Activated CD8-positive, alpha-beta memory T cell treated with anti-CD3 and anti-CD28 coated beads, Interleukin-2, amount 50 U/mL, for 1 hour (primary cell): ENCODE results near the gene CCDC124.

ENCODE experiments used
- DNase-seq: peaks from one replicate; pipeline ENCODE4 v3.0.0-alpha.2; 2020; ENCODE audit errors: extremely low read depth

Gene CCDC124

DNA sequence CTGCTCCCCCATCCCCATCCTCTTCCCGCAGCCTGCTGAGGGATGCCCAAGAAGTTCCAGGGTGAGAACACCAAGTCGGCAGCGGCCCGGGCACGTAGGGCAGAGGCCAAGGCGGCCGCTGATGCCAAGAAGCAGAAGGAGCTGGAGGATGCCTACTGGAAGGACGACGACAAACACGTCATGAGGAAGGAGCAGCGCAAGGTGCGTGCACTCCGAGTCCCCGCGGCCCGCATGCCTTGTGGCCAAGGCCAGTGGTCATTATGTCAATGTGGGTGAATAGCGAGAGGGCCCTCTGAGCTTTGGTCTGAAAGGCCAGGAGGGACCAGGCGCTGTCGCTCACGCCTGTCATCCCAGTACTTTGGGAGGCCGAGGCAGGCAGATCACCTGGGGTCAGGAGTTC, 3.6 kb downstream of the CCDC124 start:
- no peak for DNase-seq

DNA sequence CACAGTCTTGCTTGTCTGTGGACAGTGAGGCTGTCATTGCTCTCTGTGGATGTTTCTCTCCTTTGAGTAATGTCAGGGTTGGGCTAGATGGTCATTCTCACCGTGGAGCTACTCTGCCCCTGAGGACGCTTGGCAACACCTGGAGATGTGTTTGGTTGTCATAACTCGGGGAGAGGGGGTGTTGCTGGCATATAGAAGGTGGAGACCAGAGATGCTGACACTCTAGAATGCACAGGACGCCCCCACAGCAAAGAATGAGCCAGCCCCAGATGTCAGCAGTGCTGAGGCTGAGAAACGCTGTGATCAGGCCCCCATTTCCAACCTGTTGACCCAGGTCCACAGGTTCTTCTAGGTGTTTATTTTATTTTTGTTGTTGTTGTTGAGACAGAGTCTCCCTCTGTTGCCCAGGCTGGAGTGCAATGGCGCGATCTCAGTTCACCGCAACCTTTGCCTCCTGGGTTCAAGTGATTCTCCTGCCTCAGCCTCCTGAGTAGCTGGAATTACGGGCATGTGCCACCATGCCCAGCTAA, 4.6 kb downstream of the CCDC124 start:
- DNase-seq: no peak

DNA sequence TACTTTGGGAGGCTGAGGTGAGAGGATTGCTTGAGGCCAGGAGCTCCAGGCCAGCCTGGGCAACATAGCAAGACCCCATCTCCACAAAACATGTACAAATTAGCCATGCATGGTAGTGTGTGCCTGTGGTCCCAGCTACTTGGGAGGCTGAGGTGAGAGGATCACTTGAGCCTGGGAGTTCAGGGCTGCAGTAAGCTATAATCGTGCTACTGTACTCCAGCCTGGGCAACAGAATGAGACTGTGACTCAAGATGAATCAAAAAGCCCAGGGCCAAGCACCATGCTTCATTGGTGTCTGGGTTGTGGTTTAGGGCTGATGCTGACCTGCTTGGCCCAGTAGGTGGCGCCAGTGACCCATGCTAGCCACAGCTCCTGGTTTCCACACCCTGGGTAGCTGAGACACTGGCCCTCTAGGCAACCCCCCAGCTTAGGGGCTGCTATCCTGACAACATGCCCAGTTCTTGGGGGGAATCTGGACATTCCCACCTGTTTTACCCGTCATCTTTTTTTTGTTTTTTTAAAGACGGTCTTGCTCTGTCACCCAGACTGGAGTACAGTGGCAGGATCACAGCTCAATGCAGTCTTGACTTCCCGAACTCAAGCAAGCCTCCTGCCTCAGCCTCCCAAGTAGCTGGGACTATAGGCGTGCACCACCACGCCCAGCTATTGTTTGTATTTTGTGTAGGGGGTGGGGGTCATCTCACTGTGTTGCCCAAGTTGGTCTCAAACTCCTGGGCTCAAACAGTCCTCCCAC, 5.5 kb downstream of the CCDC124 start:
- peak; percentile 61 for DNase-seq

DNA sequence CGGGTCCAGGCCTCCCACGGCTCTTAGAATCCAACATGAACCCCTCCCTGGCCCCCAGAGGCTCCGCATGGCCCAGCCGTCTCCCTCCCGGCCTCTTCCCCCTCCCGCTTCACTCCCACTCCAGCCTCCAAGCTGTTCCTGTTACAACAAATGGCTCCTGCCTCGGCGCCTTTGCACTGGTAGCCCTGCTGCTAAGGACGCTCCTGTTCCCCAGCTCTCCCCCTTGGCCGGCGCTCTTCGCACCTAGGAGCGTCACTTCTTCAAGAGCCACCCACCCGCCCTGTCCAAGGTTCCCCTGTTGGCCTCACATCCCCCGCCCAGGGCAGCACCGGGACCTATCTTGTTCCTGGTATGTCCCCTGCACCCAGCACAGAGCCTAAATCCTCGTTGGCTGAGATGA, 9.4 kb downstream of the CCDC124 start:
- DNase-seq: no peak

DNA sequence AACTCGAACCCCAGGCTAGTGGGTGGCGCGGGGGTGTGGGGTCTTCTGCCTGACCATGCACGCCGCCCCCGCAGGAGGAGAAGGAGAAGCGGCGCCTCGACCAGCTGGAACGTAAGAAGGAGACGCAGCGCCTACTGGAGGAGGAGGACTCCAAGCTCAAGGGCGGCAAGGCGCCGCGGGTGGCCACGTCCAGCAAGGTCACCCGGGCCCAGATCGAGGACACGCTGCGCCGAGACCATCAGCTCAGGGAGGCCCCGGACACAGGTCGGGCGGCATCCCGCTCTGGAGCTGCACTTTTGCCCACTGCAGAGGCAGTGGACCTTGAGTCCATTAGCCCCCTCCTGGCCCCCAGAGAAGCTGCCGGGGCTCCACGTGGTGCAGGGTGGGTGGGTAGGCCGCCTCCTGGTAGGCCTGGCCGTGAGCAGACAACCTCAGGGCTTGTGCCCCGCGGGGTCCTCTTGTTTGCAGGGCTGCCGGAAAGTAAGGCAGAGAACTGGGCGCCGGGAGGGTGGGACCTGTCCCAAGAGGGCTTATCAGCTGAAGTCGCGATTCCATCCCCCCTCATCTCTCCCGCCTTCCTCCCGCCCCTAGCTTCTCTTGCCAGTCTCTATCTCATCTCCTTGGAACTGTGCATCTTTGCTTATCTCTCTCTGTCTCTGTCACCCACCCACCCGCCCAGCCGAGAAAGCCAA, 9.9 kb downstream of the CCDC124 start:
- DNase-seq: no peak

DNA sequence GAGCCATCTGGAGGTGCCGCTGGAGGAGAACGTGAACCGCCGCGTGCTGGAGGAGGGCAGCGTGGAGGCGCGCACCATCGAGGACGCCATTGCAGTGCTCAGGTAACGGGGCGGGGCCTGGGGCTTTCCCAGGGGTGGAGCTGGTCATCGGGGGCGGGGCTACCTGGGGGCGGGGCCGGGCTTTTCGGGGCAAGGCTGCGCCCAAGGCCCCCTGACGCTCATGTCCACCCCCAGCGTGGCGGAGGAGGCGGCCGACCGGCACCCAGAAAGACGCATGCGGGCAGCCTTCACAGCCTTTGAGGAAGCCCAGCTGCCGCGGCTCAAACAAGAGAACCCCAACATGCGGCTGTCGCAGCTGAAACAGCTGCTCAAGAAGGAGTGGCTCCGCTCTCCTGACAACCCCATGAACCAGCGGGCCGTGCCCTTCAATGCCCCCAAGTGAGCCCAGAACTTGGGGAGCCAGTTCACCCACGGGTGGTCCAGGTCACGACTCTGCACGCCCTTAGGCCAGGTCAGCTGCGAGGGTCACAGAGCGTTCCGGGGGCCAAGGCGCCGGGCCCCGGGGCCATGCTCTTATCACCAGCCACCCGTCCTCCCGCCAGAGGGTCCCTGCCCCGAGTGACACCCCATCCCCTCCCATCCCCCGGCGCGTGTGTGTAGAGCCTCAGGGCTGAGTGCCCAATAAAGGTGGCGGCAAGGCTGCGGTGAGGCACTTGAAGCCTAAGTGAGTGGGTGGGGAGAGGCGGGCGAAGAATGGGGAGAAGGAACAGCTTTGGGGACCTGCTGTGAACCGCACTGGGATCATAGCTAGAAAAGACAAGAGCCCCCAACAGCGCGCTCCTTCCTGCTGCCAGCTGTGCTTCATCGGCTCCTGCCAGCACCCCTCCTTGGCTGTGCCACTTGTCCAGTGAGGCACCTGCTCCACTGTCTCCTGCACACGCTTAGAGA, 10.7 kb downstream of the CCDC124 start:
- DNase-seq: no peak

DNA sequence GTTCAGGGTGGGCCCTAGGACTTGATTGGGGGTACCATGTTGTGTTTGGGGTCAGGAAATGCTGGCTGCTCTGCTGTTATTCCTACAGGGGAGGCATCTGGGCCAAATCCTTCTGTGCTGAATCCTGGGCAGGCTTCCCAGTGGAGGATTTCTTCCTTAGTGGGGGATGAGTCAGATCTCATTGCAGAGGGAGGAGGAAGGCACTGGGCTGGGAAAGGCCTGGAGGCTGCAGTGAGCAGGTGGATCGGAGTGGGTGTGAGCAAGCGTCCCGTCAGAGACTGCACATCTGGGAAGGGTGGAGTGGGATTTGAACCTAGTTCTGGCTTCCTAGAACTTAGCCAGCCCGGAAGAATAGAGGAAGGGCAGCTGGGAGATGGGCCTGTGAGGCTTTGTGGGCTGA, 11.5 kb downstream of the CCDC124 start:
- DNase-seq: no peak

DNA sequence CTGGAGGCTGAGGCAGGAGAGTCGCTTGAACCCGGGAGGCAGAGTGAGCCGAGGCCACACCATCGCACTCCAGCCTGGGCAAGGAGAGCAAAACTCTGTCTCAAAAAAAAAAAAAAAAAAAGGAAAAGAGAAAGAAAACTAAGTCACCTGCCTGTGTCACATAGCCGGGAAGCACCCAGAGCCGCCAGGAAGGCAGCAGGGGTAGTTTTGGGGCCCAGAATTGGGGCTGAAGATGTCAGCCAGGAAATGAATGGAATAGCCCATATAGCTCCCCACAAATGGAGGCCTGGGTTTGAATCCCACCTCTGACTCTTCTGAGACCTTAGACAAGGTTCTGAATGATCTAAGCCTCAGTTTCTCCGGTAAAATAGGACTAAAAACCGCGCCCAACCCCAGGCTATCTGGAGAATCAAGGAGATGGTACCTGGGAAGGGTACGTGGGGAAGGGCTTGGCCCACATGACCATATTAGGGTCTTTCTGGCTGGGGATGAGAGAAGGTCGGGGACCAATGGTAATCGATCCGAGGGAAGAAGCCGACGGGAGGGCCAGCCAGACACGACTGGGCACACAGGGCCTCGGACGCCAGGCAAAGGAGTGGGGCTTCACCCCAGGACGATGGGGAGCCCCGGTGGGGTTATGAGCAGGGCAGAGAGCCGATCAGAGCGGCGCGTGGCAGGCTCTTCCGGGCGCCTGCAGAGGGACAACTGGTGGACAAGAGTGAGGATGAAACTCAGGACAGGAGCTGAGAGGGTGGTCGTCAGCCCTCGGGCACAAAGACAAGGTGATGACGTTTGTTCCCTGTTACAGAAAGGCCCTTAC, 14.4 kb downstream of the CCDC124 start:
- no peak for DNase-seq

DNA sequence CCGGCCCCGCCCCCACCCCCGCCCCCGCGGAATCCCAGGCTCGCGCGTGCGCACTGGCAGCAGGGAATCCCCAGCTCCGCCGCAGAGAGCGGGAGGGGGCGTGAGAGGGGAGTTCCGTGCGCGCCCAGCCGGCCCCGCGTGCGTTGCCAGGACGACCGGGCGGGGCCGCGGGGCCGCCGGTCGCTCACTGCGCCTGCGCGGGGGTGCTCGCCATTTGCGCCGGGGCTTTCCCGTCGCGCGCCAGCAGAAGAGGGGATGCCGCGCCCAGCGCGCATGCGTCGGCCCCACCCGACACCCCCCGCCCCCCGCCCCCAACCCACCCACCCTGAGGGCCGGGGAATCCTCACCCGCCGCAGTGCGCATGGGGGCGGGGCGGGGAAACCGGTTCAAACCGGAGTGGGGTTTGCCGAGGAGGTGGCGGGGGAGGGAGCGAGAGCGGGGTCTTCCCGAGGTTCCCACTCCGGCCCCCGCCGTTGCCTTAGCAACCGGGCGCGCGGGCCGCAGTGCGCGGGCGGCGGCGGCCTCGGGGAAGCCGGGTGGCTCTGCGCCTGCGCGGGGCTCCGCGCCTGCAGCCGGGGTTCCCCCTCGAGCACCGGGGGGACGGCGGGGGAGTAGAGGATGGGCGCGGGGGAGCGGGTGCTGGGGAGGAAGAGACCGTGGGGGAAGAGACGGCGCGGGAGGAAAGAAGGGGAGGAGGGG, 15.1 kb downstream of the CCDC124 start:
- DNase-seq: peak; percentile 88

DNA sequence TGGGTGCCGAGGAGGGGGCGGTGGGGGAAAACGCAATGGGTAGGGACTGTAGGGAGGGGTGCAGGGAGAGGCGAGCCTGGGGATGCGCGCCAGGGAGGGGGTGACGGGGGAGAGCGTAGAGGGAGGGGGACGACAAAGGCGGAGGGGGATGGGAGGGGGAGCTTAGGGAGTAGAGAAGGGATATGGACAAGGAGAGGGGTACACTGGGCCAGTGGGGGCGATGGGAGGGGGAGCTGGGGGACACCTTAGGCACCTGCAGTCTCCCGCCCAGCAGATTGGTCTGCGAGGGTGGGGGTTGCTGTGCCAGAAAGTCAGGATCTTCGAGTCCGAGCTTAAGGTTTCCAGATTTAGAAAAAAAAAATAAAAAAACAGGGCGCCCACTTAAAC, 15.7 kb downstream of the CCDC124 start:
- no peak for DNase-seq

DNA sequence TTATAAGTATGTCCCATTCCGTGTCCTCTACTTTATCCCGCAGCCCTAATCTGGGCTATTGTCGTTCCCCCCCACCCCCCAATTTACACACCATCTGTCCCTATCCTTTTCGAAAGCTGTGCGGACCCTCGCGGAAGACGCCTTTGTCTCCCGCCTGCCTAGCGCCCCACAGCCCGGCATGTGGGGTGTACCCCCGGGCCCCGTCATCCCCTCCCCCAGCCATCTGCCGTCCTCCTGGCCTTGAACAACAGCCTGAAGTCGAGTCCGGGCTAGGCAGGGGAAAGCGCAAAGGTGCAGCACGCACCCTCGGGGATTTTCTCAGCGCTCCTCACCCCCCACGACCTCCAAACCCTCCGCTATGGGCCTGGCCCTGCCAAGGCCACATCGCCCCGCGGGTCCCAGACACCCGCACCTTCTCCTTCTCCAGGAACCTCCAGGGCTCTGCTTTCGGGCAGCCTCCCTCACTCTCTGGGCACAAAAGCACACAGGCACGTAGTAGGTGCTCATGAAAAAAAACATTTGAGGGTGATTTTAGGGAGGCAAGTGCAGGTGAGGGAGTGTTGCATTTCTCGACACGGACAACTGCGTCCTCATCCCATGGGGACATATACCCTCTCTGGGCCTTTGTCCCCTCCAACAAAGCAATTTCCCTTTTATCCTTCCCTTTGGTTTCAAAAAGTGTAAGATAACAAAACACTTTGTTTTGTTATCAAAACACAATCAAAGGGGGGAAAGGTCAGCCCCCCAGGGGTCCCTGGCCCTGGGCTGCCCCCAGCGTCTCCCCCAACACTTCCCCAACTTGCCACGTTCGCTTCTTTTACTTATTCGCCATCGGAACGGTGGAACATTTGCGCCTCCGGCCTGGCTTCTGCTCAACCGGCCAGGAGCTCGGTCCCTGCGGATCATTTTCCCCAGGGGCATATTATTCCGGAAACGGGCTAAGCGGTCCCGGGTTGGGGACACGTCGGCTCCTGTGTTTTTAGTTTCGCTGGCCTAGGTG, 16.4 kb downstream of the CCDC124 start:
- no peak for DNase-seq

DNA sequence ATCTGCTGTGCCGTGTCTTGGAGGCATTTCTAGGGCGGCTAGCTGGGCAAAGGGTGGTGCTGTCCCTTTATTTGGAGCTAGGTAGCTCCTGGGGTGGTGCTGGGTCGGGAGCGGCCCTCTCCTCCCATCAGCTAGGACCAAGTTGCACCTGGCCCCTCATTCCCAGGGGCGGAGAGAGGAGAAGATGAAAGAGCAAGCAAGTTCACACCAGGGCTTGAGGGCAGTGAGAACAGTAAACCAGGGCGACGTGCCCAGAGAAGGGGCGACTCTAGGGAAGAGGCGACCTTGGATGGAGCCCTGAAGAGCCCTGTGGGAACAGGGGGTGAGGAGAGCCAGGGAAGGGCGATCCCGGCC, 17.1 kb downstream of the CCDC124 start:
- no peak for DNase-seq

DNA sequence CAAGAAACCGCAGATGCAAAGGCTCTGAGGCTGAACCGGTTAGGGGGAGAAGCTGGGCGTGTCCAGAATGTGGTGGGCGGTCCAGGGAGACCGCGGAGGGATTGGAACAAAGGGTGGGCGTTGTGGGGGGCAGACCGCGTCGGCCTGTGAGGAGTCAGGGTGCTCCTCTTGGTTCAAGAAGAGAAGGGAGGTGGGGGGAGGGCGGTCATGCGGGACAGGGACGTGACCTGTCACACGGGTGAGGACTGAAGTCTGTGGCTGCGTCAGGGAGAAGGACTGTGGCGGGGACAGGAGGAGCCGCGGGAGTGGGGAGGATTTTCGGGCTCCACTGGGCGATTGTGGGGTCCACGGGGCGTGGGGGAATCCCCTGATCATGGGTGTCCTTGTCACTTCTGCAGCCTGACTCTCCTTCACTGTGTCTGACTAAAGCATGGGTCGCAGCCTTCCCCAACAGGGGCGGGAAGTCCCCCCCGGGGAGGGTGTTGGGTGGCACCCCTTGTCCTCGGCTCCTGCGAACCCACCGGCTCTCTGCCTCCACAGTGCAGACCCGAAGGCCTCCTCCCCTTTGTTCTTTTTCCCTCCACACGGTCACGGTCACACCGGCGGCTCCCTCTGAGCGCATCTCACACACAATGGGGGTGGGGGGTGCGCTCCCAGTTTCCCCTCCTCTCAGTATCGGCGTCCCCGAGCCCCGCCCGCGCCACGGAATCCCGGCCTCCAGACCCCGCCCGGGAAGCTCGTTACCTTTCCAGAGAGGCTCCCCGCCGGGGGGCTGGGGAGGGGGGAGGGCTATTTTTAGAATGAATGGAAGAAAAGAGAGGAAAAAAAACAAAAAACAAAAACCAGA, 17.7 kb downstream of the CCDC124 start:
- DNase-seq: no peak

DNA sequence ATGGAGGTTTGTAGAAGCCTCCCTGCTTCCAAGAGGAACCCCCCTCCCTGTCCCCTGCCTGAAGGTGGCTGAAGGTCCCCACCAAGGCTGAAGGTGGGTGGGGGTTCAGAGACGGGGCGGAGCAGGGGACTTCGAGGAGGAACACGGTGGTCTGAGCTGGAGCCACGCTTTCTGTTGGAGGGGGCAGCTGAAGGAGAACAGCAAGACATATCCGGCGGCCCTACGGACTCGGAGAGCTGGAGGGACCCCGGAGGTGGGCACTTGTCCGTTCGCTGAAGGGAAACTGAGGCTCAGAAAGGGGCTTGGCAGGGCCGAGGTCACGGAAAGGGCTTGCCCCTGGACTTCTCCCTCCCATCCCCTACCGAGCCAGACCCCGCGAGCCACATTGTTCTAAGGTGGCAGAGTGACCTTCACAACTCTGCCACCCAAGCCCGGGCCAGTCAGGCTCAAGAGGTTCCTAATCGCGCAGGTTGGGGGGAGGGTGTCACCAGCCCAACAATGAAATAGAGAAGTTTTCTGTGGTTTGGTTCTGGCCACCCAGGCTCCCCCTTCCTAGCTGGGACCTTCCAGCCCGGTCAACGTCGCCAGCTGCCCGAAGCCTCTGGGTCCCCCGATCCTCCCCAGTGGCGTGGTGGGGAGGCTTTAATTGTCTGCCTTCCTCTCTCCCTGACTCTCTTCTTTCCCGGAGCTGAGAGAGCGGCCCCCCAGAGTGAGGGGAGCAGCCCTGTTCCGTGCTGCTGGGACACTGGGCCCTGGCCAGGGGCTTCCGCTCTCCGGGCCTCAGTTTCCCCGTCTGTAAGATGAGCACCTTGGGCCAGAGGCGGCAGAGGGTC, 18.6 kb downstream of the CCDC124 start:
- DNase-seq: no peak

DNA sequence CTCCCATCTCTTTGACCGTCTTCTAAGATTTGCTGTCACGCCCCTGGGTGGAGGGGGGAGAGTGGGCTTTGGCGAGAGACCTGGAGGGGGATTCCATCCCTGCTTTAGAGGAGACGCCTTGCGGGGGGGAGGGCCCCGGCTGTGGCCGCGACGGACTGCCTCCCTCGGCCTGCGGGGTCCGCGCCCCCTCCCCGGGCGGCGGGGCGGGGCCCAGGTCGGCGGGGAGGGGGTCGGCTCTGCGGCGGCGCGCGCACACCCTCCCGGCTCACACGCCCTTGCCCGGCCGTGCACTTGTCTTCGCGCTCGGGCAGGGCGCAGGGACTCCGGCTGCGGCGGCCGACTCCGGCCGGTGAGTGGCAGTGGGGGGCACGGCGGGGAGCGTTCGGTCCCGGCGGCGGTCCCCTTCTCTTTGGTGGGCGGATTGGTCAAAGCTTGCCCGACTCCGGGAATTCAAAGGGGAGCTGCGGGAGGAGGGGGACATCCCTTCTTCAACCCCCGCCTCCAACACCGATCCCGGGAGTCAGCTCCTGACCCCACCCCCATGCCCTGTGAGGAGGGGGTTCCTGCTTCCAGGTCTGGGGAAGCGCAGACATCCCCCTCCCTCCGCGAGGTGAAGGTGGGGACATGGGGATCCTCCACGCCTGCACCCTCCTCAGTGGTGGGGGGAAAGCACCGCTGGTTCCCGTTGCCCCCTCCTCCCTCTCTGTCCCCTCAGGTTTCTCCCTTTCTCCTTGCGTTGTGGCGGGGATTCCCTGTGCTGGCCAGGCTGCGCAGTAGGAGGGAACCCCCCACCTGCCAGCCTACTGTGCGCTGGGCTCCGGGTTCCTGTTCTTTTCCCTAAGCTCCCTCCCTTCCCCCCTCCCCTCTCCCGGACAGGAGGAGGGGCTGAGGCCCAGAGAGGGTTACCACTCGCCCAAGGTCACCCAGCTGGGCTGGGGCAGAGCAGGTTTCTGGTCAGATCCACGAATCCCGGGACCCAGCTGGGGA, 19.5 kb downstream of the CCDC124 start:
- DNase-seq: no peak

DNA sequence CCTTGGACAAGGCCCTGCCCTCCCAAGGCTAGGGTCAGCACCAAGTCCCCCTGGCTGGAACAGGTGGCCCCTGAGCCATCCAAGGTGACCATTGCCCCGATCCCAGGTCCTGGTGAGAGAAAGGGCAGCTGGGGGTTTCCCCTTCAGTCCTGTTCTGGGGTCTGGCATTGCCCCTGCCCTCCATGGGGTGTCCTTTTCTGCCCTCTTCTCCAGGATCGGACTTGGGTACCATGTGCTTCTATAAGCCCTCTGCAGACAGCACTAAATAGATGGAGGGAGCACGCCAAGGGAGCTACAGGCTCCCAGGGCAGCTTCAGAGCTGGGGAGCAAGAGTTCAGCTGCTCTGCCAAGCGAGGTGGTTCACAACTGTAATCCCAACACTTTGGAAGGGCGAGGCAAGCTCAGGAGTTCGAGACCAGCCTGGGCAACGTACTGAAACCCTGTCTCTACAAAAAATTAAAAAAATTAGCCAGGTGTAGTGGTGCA, 20.5 kb downstream of the CCDC124 start:
- no peak for DNase-seq
